Uterine smooth muscle cell (primary cell): ENCODE data around the gene CLEC20A. TPM values are rescaled to one million over a fixed set of nuclear protein-coding genes. Genes with fewer than 3 reads are reported as not detected.

ENCODE experiments used
- total RNA-seq: library from RNA; depleted of rRNA; stranded (reverse); fragments of >200 nt; gene quantifications from 2 replicates; pipeline ENCODE4 v1.2.3, GENCODE V29; 2014

CLEC20A gene
- not detected in 2 replicates for total RNA-seq

DNA sequence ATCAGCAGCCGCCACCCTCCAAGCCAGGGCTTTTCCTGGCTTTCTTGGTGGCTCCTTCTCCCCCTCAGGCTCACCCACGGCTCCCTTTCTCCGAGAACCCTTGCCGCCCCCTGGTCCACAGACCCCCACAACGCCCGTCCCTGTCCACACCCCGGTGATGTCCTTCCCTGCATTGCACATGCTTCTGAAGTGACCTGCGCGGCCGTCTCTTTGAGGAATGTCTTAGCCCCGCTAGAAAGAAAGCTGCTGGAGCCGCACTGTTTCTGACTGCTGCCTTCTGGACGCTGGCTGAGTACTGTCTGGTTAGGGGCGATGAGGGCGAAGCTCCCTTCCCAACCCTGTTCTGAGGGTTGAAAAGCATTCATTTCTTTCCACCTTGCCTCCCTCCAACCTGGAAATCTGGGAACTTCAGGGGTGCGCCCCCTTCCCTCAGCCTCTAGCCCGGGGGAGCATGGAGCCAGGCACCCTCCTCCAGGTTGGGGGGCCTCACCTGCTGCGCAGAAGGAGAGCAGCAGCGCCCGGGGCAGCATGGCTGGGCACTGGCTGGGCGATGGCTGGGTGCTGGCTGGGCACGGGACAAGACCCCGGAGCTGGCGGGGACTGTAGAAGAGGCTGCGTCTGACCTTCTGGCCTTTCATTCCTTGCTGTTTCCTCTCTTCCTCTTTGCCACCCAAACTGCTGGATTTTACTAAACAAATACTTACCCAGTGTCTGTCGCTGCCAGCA is at the start of gene CLEC20A:
Gene CLEC20A (minus strand): TSS at position 555 of the 726 bp plus-strand sequence. CDS start 25 bp downstream, at position 530.

DNA sequence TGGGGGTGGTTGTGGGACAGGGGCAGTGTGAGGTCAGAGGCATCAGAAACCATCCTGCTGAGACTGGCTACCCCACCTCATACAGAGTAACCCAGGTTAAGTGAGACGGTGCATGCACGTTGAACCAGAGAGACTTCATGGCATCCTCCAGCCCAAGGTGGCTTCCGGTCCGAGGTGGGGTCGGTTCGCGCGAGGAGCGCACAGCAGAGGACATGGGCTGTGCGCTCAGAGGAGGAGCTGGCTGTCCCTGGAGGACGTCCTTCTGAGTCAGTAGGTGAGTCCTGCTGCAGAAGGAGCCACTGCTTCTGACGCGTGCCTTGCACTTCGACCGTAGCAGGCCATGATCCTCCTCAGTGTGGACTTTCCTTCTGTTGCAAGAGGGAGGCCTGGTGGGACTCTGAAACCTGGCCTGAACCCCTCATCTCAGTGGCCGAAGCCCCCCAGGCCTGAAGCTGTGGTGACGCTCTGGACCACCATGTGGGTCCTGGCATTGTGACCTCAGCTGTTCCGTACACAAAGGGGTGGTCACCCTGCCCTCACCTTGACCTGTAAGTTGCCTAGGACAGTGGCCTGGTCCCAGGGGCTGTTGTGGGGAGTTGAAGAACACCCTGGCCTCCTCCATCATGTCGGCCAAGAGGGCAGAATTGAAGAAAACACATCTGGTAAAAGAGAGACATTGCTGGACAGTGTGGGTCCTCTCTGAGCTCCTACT is 16.0 kb upstream of the CLEC20A start, which contains the start of gene TEX35:
Gene TEX35 (plus strand): TSS at position 544 of the 712 bp plus-strand sequence. CDS start 80 bp downstream, at position 624.

Other genes with a start within 250 kb of the CLEC20A start
- gene TEX35, start 16.1 kb upstream of the CLEC20A start, total RNA-seq = not detected in 2 replicates
- 42.1 and 47.1 TPM in 2 replicates for gene RALGPS2, start 228.3 kb upstream of the CLEC20A start, total RNA-seq